Fibroblast of villous mesenchyme (primary cell): ENCODE data around the gene TXNDC11. TPM values are rescaled to one million over a fixed set of nuclear protein-coding genes. Genes with fewer than 3 reads are reported as not detected.

Experiments
- DNase-seq: peaks from one replicate; pipeline ENCODE4 v3.0.0-alpha.2; 2010; ENCODE audit warnings: low read depth
- H3K4me3 ChIP-seq: 2 replicates; pipeline ENCODE4 v1.5.1; 2011; ENCODE audit warnings: low read depth, mild to moderate bottlenecking, low read length
- CTCF ChIP-seq: IDR thresholded peaks from 2 replicates; pipeline ENCODE4 v1.5.1; 2012; ENCODE audit warnings: low read depth, mild to moderate bottlenecking, low read length; ENCODE audit not compliant: insufficient read depth
- total RNA-seq: library from RNA; depleted of rRNA; stranded (reverse); fragments of >200 nt; gene quantifications from 2 replicates; pipeline ENCODE4 v1.2.3, GENCODE V29; 2012

Gene TXNDC11
- total RNA-seq, 1 donor: 30.2 TPM

GRCh38 chr16:11783319-11784037, 40.8 kb upstream of the TXNDC11 start:
- DNase-seq: peak; percentile 27
- TF ChIP-seq CTCF: no peak
- H3K4me3 ChIP-seq: peak overlapping the region; percentile 15

- no peak overlapping the region for H3K4me3 ChIP-seq
- DNase-seq: no peak
- TF ChIP-seq CTCF: no peak
These were observed 39.1 kb upstream of the TXNDC11 start for GRCh38 chr16:11781773-11782172.

- no peak overlapping the region for H3K4me3 ChIP-seq
- peak; percentile 89 for DNase-seq
These were observed 38.5 kb upstream of the TXNDC11 start for GRCh38 chr16:11780991-11781680.

GRCh38 chr16:11779074-11779473, 36.4 kb upstream of the TXNDC11 start:
- DNase-seq: no peak
- TF ChIP-seq CTCF: no peak
- no peak overlapping the region for H3K4me3 ChIP-seq

More at GRCh38 chr16:11780991-11781680, 38.5 kb upstream of the TXNDC11 start:
- TF ChIP-seq CTCF: no peak

- TF ChIP-seq CTCF: no peak
- no peak for DNase-seq
- no peak overlapping the region for H3K4me3 ChIP-seq
These were observed 31.5 kb upstream of the TXNDC11 start for GRCh38 chr16:11774065-11774626.

DNA sequence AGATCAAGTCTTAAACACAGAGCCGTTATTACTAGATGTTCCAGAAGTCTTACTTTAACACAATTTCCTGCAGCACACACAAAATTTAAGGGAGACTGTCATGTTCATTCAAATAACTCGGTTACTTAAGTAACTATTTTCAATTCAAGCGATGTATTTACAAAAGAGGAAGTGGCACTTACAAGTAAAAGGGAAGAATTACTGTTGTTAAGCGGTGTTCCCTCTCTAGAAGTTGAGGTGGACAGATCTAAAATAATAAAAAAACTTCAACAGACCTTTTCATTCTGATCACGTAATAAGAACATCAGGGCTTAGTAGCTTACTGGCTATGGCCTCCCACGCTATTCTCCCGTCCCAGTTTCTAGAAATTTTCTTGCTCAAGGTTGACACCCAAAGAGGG, 26.2 kb upstream of the TXNDC11 start:
- no peak overlapping the region for H3K4me3 ChIP-seq
- no peak for TF ChIP-seq CTCF
- no peak for DNase-seq
